GM18867 (cell line): ENCODE data around the gene TAF4.

Source experiments
- ATAC-seq: cut with Tn5 transposase; IDR thresholded peaks from one replicate; pipeline ENCODE4 v1.9.1; 2021; ENCODE audit warnings: mild to moderate bottlenecking, moderate library complexity; ENCODE audit not compliant: unreplicated experiment

TAF4 gene

DNA sequence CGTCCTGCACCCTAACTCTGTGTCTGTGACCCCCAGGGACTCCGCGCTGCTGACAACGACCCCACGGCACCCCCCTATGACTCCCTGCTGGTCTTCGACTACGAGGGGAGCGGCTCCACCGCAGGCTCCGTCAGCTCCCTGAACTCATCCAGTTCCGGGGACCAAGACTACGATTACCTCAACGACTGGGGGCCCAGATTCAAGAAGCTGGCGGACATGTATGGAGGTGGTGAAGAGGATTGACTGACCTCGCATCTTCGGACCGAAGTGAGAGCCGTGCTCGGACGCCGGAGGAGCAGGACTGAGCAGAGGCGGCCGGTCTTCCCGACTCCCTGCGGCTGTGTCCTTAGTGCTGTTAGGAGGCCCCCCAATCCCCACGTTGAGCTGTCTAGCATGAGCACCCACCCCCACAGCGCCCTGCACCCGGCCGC is 129.0 kb downstream of the TAF4 start:
- no peak for ATAC-seq

DNA sequence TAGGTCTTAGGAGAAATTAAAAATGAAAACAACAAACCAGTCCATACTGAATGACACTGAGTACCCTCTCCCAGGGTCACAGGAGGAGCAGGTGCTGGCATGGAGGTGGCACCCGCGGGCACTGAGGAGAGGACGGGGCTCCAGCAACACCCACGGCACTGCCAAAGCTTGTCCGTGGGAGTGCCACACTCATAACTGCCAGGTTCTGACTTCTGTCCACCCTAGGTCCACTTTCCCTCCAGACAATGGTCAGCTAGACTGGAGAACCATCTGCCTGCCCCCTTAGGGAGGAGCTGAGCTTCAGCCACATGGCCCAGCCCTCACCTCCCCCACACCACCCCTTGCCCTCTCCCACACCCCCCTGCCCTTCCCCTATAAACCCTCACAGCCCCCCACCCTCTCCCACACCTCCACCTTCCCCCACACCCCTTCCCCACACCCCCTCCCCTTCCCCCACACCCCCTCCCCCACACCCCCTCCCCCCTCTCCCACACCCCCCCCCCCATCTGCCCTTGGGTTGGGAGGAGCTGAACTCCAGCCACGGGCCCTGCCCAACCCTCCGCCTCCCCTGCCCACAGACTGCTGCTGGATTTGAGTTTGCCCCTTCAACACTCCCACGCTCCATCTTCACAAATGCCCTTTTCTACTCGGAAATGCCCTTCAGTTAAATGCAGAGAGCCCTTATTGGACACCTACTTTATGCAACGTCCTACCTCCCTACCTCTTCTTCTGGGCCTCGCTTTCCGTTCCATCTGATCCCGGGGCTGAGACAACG is 129.6 kb downstream of the TAF4 start:
- ATAC-seq, result no peak

DNA sequence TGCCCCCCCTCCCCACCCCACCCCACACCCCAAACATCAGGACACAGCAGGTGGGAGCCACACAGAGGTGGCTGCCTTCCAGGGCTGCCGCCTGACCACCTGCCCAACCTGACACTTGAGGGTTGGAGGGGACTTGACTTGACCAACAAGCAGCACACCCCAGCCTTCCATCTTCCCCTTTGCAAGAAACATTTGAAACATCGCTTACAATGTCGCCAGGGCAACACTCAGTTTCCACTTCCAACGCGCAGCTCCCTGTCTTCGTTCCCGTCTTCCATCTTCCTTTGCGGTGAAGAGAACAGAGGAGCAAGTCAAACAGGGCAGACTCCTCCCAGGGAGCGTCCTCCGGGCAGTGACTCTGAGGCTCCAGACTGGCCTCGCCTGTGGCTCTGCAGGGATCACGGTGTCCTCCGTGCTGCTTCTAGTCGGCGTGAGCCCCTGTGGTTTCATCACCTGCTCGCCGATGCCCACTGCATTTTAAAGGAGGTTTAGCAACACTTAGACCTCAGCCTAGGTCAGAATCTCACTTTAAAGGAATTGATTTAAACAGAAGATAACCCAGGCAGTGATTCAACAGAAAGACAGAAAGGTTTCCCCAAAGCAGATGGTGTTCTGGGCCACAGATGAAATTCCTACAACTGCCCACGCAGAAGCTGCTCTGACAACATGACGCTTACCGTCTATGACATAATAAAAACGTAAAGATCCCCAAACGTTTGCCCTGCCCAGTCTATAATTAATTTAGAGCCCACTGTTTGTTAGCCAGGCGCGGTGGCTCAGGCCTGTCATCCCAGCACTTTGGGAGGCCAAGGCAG is 130.8 kb downstream of the TAF4 start:
- ATAC-seq, result no peak

DNA sequence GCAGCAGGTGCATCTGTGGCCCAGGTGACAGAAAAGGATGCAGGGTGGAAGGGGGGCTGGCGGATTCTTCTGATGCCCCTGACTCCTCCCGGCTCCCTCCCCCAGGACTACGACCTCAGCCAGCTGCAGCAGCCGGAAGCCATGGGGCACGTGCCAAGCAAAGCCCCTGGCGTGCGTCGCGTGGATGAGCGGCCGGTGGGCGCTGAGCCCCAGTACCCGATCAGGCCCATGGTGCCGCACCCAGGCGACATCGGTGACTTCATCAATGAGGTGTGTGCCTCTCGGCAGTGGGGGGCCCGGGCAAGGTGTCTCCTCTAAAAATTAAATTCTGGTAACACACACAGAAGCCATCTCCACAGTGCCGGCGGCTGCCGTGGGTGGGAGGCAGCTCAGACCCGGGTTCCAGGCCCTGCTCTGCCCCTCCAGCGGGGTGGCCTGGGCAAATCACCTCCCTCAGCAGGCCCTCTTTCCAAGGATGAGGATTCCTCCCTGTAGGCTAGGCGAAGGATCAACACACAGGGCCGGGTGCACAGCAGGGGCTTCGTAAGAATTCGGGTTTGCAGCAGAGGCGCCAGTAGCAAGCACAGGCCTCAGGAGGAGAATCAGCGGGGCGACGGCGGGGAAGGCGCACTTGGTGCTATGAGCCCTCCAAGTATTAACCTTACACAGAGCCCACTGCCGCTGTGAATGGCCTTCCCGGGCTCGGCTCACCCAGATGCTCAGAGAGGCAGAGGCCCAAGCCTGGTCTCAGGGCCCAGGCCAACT is 131.5 kb downstream of the TAF4 start:
- ATAC-seq, result no peak

DNA sequence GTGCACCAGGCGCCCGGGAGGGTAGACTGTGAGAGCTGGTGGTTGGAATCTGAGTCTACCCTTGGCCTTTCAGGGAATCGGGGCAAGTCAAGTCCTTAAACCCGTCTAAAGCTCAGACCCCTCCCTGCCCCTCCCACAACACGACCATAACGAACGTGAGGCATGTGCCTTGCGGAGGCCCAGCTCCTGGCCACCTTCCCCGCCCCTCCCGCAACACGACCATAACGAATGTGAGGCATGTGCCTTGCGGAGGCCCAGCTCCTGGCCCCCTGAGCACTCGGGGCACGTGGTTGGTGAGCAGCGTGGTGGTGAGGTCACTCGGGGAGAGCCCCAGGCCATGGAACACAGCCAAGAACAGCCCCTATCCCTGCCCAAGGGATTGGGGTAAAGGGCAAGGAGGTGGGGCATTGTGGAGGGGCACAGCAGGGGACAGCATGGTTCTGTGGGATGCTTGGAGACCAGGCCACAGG is 132.2 kb downstream of the TAF4 start:
- ATAC-seq, result no peak

DNA sequence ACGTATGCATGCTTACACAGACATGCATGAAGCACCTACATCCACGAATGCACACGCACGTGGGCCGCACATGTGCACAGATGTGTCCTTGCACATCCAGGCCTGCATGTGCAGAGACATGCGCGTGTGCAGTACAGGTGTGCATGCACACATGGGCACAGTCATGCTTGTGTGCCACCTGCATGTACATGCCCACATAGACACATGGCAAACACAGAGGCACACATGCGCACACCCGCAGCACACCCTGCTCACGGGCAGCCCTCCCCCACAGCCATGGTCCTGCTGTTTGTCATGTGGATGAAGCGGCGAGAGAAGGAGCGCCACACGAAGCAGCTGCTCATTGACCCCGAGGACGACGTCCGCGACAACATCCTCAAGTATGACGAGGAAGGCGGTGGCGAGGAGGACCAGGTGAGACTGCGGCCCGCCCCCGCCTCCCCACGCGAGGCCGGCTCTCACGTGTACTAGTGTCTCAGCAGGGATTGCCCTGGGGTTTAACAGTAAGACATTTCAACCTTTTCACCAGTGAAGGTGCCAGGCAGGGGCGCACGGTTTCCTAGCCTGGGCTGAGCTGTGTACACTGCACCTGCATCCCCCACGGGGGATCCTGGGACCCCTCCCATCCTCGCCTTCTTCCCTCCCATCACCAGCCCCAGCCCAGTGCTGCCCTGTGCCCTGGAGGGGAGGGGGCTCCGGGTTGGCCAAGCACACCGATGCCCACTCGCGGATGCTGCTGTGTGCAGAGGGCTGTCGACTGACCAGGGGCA is 132.8 kb downstream of the TAF4 start:
- ATAC-seq, result no peak

DNA sequence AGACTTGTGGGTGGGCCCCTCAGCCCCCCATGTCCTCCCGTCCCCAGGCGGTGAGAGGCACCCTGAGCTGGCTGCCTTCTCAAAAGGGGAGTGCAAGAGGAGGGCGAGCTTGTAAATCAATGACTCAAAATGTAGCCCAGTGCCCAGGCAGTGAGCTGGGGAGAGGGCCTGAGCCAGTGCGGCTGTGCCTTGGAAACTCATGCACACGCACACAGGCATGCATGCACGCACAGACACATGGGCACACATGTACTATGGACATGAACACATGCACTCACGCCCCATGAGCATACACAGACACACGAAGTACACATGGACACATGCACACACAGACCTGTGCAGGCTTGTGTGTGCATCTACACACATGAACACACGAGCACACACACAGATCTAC is 133.5 kb downstream of the TAF4 start:
- ATAC-seq, result no peak

DNA sequence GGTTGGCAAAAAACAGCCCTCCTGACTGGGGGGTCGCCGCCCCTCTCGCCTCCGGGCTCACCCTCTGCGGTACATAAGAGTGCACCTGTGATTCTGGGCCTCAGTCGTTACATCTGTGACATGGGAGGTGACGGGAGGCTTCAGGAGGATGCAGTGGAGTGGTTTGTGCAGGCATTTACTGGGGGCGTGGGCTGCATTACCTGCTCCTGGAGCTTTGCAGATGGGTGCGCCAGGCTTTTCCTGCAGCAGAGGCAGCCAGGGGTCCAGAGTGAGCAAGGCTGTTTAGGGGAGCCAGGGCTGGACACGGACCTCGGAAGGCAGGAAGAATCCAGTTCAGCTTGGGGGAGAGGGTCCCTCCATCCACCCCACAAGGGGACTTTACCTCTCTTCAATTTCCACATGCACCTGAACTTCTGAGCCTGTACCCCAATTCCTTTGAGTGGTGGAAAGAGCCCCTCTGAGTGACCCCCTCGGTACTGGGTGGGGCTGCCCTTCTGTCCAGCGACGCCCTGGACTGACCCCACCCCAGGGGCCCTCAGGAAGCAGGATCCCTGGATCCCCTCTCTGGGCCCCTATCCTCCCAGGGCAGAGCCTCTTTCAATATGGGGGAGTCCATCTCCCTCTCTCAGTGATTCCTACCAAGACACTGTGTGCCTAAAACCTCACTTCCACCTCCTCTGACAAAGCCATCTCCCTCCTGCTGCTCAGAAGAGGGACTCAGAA is 134.0 kb downstream of the TAF4 start:
- ATAC-seq, result no peak

DNA sequence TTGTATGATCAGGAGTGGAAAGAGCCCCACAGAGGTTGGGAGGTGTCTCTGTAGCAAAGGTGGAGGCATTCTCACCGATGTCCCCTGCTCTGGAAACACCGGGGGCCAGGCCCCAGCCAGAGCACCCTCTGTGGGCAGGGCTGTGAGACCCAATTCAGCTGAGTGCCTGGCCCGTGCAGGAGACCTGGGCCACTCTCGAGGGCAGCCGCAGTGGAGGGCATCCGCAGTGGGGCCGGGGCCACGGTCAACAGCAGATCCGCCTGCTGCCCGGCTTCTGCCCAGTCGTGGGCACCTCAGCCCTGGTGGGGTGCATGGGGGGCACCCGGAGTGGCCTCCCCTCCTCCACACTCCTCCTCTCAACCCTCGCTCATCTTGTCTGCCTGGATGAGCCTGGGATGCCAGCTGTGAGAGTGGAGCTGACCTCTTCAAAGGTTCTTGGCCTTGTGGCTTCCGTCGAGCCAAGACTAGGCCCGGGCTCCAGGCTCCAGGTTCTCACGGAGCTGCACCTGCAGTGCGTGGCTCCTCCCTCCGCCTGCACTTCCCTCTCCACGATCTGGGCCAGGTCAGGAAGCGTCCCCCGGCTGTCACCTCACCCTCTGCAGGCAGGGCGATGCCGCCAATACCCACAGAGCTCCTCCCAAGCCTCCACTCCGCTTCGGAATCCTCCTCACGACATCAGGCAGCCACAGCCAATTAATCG is 134.8 kb downstream of the TAF4 start:
- ATAC-seq, result no peak

DNA sequence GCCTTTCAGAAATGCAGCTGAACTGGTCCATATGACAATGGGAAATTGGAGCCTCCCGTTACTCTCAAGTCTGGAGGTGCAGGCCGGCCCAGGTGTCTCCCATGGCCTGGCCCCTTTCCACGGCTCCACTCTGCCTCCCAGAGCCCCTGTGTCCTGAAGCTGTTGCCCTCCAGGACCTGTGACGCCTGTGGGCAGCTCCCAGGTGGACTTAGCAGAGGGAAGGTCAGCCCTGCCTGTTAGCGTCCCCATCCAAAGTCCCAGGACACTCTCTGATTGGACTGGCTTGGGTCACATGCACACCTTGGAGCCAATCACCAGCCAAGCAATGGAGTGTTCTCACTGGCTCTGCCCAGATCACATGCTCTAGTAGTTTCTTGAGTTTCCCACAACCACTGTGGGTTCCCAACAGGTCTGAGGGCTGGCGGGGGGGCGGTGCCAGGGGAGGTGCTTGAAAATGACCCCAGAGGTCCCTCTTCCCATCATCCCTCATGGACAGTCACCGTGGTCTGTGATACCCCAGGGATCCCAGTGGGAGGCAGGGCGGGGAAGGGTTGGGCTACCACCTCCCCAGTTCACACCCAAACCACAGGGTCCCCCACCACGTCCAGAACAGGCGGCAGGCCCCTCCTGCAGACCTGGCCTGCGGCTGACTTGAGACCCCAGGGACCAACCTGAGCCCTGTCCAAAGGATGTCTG is 135.6 kb downstream of the TAF4 start:
- no peak for ATAC-seq

DNA sequence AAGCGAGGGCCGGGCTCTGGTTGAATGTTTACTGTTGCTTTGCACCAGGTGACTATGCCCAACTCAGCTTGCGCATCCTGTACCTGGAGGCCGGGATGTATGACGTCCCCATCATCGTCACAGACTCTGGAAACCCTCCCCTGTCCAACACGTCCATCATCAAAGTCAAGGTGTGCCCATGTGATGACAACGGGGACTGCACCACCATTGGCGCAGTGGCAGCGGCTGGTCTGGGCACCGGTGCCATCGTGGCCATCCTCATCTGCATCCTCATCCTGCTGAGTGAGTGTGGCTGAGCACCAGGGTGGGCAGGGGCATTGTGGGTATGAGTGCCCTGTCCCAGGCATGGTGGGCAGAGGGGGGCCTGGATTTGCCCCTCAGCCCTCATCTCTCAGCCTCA is 136.1 kb downstream of the TAF4 start:
- no peak for ATAC-seq

DNA sequence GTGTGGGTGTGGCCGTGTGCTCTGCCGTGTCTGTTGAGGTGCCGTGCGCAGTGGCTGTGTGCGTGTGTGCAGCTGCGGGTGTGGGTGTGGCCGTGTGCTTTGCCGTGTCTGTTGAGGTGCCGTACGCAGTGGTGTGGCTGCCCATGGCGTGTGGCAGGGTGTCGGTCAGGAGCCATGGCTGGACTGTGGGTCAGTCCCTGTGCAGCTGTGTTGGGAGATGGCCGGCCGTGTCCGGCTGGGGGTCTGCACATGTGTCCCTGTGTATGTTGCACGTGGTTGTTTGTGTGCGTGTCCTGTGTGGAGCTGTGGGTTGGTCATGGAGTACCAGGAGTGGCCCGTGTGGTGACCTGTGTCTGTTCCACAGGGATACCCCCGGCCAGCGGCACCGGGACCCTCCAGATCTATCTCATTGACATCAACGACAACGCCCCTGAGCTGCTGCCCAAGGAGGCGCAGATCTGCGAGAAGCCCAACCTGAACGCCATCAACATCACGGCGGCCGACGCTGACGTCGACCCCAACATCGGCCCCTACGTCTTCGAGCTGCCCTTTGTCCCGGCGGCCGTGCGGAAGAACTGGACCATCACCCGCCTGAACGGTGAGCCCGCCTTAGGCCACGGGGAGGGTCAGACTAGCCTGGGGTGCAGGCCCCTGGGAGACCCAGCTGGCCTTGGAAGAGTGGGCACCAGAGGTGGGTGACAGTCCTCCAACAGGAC is 137.7 kb downstream of the TAF4 start:
- no peak for ATAC-seq

DNA sequence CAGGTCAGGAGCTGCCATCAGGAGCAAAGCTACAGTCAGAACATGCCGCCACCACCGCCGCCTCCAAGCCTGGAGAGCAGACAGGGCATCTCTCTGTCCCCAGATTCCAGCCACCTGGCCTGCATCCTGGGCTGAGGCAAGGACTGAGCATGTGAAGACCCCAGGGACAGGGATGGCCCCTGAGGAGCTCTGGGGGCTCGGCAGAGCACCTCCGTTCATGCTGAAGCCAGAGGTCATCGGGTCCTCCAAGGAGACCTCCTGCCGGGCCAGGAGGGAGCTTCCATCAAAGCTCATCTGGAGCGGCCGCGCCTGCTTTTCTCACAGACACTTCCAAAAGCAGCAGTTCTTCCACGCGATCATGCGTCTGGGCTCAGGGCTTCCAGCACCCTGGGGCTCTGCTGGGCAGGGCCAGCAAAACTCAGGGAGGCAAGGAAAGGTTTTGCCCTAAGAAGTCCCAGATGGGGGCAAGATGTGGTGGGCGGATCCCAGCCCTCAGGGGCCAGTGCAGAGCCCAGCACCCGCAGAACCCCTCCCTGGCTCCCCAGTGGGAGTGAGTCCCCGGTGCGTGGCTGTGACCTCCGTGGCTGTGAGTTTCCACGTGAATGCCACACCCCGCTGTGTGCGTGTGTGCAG is 138.4 kb downstream of the TAF4 start:
- ATAC-seq, result no peak

DNA sequence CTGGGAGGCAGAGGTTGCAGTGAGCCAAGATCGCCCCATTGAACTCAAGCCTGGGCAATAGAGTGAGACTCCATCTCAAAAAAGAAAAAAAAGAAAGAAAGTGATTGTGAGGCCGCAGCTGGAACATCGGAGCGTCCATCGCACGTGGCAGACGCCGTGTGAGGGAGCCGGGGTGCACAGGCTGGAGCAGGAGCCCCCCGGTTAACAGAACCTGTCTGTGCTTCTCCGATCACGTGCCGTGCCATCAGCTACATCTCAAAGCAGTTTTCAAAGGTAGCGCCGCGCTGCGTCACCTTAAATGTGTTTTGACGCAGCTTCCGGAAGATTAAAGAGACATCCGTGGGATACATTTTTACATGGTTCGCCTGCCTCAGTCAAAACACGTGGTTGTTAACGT is 138.9 kb downstream of the TAF4 start:
- no peak for ATAC-seq

DNA sequence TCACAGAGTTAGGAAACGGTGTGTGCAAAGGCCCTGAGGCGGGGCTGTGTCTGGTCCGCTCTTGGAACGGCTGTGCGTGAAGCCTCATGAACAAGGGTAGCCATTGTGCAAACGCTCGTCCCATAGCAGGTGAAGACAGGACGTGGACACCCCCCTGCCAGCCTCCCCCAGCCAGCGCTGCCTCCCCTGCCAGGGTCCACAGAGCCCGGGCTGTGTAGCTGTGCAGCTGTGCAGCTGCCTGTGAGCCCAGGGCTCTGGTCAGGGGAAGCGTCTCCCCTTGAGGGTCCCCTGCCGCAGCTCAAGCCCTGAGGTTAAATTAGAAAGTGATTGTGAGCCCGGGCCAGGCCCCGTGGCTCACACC is 139.4 kb downstream of the TAF4 start:
- no peak for ATAC-seq

DNA sequence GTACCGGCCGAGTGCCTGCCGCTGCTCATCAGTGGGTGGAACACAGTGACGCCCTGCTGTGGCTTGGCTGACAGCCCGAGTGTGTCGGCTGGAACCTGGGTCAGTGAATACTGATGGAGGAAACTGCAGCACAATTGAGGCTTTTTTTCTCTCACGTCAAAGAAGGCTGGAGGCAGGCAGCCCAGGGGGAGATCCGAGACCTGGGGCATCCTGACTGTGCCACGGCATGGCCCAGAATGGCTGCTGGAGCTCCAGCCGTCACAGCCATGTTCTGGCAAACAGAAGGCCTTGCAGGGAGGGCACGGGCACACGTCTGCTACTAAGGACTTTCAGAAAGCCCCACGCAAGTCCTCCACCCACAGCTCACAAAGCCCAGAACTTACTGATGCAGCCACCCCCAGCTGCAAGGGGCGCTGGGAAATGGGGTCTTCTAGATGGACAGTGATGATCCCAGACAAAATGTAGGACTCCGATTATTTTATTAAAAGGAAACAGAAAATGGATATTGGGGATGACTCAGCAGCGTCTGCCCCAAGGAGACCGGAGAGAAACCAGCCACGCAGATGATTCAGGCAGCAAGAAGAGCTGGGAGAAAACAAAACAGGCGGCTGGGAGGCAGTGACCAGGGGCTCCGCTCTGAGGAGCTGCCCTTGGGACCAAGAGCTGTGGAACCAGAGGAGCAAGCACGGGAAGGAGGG is 140.0 kb downstream of the TAF4 start:
- no peak for ATAC-seq

DNA sequence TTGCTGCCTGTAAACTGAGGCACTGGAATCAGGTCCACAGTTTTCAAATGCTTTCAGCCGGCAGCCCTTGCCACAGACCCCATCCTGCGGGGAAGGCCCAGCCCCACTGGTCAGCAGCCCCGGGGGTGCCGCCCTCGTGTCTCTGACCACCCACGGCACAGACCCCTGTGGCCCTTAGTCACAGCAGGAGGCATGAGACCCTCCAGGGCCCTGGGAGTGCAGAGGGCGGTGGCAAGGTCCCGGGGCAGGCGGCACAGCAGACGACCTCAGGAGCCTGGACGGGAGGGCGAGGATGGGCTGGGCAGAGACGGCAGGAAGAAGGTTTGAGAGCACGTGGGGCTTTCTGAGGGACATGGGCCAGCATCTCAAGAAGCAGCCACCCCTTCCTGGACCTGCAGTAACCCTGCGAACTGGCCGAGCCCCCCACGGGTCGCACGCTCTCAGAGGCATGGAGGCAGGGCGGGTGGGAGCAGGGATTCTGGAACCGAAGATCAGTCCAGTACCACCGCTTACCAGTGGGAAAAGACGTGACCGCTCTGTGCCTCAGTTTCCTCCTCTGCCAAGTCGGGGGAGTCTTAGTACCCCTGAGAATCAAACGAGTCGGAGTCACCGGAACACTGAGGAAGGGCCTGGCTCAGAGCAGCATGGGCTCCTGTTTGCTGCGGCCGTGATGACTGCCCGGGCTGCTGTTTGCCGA is 140.7 kb downstream of the TAF4 start:
- no peak for ATAC-seq
